ENCODE results near the gene MRPL22.

GRCh38 chr5:155001523-155001922 lies 60.6 kb downstream of the MRPL22 start:
- TF ChIP-seq POLR2AphosphoS5 (IDR thresholded peaks at IDR 0.05; ENCODE audit: low read depth, low read length), result no peak
- TF ChIP-seq POLR2A (IDR thresholded peaks at IDR 0.05; ENCODE audit: low read depth, low read length), result no peak
- no peak for TF ChIP-seq TAF1 (IDR thresholded peaks at IDR 0.05; ENCODE audit: borderline replicate concordance, low read depth, low read length)

Data from GM12892 (cell line).